ENCODE data around the gene AQP3. TPM values are rescaled to one million over a fixed set of nuclear protein-coding genes. Genes with fewer than 3 reads are reported as not detected.
"Not testable (repeated sequence)": the region's sequence is repeated elsewhere in the genome, so short reads cannot be mapped to it uniquely, and the experiment has no call there.

The AQP3 gene
- total and polyA plus RNA-seq, 2 experiments from 2014 or later = 6.8 to 7.2 TPM

DNA sequence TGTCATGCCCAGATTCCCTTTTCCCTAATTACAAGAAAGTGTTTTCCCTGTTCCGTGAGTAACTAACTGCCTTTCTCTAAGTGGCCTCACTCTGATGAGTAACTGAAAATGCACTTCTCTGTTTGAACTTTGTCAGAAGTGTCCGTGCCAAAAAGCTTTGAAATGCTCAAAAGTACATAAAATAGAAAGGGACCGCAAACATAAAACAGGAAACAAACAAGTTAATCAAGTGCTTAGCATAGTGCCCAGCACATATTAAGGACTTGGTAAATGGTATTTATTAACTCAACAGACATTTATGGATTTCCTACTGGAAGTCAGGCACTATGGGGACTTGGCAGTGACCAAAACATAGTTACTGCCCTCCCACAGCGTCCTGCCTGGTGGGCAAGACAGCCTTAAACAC is 22.3 kb downstream of the AQP3 start:
- Histone ChIP-seq H3K27me3 (no peaks in the 10 kb centered on the region), H3K4me1 (ENCODE audit: low read depth) (no peaks in the 10 kb centered on the region), H3K9me3 (ENCODE audit: low read depth) (no peaks in the 10 kb centered on the region), H3K36me3 (no peaks in the 10 kb centered on the region), H3K4me3 (no peak overlapping the region), H3K27ac (no peak overlapping the region)
- no peak for TF ChIP-seq CTCF (IDR thresholded peaks at IDR 0.05; ENCODE audit: low read depth, low read length)
- DNase-seq (ENCODE audit: low read depth in 1 of 2, low spot score in 1 of 2) = no peak

- H3K9me3 ChIP-seq (ENCODE audit: low read depth); H3K4me1 ChIP-seq (ENCODE audit: low read depth); H3K4me3 ChIP-seq; H3K27me3 ChIP-seq; DNase-seq (ENCODE audit: low read depth in 1 of 2, low spot score in 1 of 2); H3K27ac ChIP-seq; H3K36me3 ChIP-seq: not testable (repeated sequence)
These were observed 22.9 kb downstream of the AQP3 start for GRCh38 chr9:33424492-33424891.

GRCh38 chr9:33424043-33424442 is 23.4 kb downstream of the AQP3 start:
- not testable (repeated sequence) for DNase-seq (ENCODE audit: low read depth in 1 of 2, low spot score in 1 of 2); H3K36me3 ChIP-seq; H3K4me1 ChIP-seq (ENCODE audit: low read depth); H3K27ac ChIP-seq; H3K9me3 ChIP-seq (ENCODE audit: low read depth); H3K4me3 ChIP-seq; H3K27me3 ChIP-seq

DNA sequence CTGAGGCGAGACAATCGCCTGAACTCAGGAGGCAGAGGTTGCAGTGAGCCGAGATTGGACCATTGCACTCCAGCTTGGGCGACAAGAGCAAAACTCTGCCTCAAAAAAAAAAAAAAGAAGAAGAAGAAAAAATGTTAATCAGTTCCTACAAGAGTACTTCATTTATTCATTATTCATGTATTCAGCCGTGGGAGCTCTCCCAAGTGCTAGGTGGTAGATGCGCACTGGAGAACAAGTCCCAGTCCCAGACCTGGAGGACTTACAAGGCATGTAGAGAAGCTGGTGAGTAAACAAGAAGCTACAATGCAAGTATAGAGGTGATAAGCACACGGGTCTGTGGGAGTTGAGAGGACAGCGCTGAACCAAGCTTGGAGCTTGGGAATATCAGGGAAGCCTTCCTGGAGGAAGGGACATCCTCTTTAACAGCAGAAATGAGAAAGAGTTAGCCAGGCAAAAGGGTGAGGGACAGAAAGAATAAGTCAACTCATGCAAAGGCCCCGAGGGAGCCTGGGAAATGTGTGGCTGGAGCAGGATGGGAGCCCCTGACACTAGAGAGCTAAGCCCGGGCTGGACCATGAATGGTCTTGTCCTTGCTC is 27.6 kb downstream of the AQP3 start:
- Histone ChIP-seq H3K27me3 (no peaks in the 10 kb centered on the region), H3K4me3 (no peak overlapping the region), H3K36me3 (no peaks in the 10 kb centered on the region), H3K4me1 (ENCODE audit: low read depth) (no peaks in the 10 kb centered on the region), H3K9me3 (ENCODE audit: low read depth) (no peaks in the 10 kb centered on the region), H3K27ac (no peak overlapping the region)
- no peak for DNase-seq (ENCODE audit: low read depth in 1 of 2, low spot score in 1 of 2)
- TF ChIP-seq CTCF (IDR thresholded peaks at IDR 0.05; ENCODE audit: low read depth, low read length) = no peak

DNA sequence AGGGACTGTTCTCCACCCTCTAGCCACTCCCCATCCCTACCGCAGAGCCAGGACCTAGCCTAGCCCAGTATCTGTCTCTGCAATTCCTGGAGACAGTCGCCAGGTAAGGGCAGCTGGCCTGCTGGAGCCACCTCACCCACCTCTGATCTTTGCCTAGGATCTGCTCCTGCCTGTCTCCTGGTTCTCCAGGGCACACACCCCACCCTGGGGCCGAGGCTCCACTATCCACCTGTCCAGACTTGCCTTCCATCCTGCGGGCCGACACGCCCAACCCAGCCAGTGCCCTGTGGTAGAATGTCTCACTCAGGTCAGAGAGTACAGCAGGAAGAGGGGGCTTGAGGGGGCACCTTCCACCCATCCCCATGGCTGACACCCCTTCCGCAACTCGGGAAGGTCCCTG is 29.3 kb downstream of the AQP3 start:
- H3K9me3 ChIP-seq (ENCODE audit: low read depth) = no peaks in the 10 kb centered on the region
- H3K36me3 ChIP-seq = no peaks in the 10 kb centered on the region
- H3K4me3 ChIP-seq = no peak overlapping the region
- H3K27ac ChIP-seq = no peak overlapping the region
- H3K27me3 ChIP-seq = no peaks in the 10 kb centered on the region
- no peak for DNase-seq (ENCODE audit: low read depth in 1 of 2, low spot score in 1 of 2)
- H3K4me1 ChIP-seq (ENCODE audit: low read depth) = no peaks in the 10 kb centered on the region
- TF ChIP-seq CTCF (IDR thresholded peaks at IDR 0.05; ENCODE audit: low read depth, low read length) = no peak

DNA sequence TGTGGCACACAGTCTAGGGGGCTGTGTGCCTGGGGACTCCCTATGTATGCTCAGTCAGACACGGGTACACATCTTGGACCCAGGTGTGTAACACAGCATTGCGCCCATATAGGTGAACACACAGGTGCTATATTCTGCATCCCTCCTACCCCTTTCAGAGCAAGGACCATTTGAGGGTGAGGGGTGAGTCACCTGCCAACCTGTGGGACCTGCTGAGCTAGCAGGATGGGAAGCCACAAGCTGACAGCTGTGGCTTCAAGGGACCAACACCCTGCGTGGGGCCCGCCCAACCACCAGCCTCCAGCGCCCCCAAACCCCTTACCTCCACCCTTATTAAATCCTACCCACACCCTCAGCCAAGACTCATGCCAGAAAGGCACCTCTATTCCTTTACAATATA is 30.4 kb downstream of the AQP3 start:
- no peak for DNase-seq (ENCODE audit: low read depth in 1 of 2, low spot score in 1 of 2)

More for the DNA sequence above, 30.4 kb downstream of the AQP3 start:
- Histone ChIP-seq H3K27me3 (no peaks in the 10 kb centered on the region), H3K27ac (no peak overlapping the region), H3K4me3 (no peak overlapping the region), H3K9me3 (ENCODE audit: low read depth) (no peaks in the 10 kb centered on the region), H3K4me1 (ENCODE audit: low read depth) (no peaks in the 10 kb centered on the region), H3K36me3 (no peaks in the 10 kb centered on the region)
- TF ChIP-seq CTCF (IDR thresholded peaks at IDR 0.05; ENCODE audit: low read depth, low read length) = no peak
